OCI-LY1 (cell line): ENCODE data around the gene CCDC91.

Source experiments
- H2AFZ ChIP-seq: fragments of 200-600 bp; sonication (generic), shearing (Covaris generic); 2 replicates; pipeline ENCODE4 v1.6.0; 2014; ENCODE audit warnings: antibody characterized with exemption, mild to moderate bottlenecking, low read length
- H3F3A ChIP-seq: fragments of 200-600 bp; sonication (generic), shearing (Covaris generic); 2 replicates; pipeline ENCODE4 v1.6.0; 2014; ENCODE audit warnings: mild to moderate bottlenecking, antibody characterized with exemption, low read length, moderate library complexity; ENCODE audit not compliant: insufficient read depth
- H3K27ac ChIP-seq: fragments of 200-600 bp; sonication (generic); 2 replicates; pipeline ENCODE4 v1.5.1; 2014; ENCODE audit warnings: low read length, mixed run types, mild to moderate bottlenecking, low read depth; ENCODE audit not compliant: poor library complexity, severe bottlenecking
- H3K27me3 ChIP-seq: fragments of 200-600 bp; sonication (generic); 2 replicates; pipeline ENCODE4 v1.6.0; 2014; ENCODE audit warnings: antibody characterized with exemption, mild to moderate bottlenecking, low read length, moderate library complexity; ENCODE audit not compliant: insufficient read depth
- H3K36me3 ChIP-seq: fragments of 200-600 bp; sonication (generic); 2 replicates; pipeline ENCODE4 v1.6.1; 2014; ENCODE audit warnings: mild to moderate bottlenecking, antibody characterized with exemption, low read length, moderate library complexity, mixed read lengths; ENCODE audit not compliant: insufficient read depth
- H3K4me1 ChIP-seq: fragments of 200-600 bp; sonication (generic); 2 replicates; pipeline ENCODE4 v1.5.1; 2014; ENCODE audit warnings: mild to moderate bottlenecking, low read length, moderate library complexity; ENCODE audit not compliant: insufficient read depth, severe bottlenecking
- H3K4me2 ChIP-seq: fragments of 200-600 bp; sonication (generic), shearing (Covaris generic); 2 replicates; pipeline ENCODE4 v1.6.1; 2014; ENCODE audit warnings: low read length
- H3K4me3 ChIP-seq: fragments of 200-600 bp; sonication (generic); 2 replicates; pipeline ENCODE4 v1.5.1; 2014; ENCODE audit warnings: low read length, low read depth, mild to moderate bottlenecking, mixed read lengths; ENCODE audit not compliant: poor library complexity, severe bottlenecking
- H3K79me2 ChIP-seq: fragments of 200-600 bp; shearing (Covaris generic); 2 replicates; pipeline ENCODE4 v1.6.1; 2016; ENCODE audit warnings: mixed run types, low read length, mixed read lengths; ENCODE audit not compliant: insufficient read depth
- H3K9ac ChIP-seq: fragments of 200-600 bp; sonication (generic), shearing (Covaris generic); 2 replicates; pipeline ENCODE4 v1.6.1; 2014; ENCODE audit warnings: mild to moderate bottlenecking, low read length, mixed read lengths
- H3K9me2 ChIP-seq: fragments of 200-600 bp; sonication (generic), shearing (Covaris generic); 2 replicates; pipeline ENCODE4 v1.6.1; 2014; ENCODE audit warnings: low read depth, mild to moderate bottlenecking, low read length, mixed read lengths
- H3K9me3 ChIP-seq: fragments of 200-600 bp; shearing (Covaris generic); 2 replicates; pipeline ENCODE4 v1.6.1; 2014; ENCODE audit warnings: low read length, mixed read lengths
- H4K20me1 ChIP-seq: fragments of 200-600 bp; sonication (generic), shearing (Covaris generic); 2 replicates; pipeline ENCODE4 v1.6.0; 2016; ENCODE audit warnings: mild to moderate bottlenecking, low read length; ENCODE audit not compliant: insufficient read depth
- EZH2 ChIP-seq: fragments of 200-600 bp; sonication (generic), shearing (Covaris generic); IDR thresholded peaks from 2 replicates; pipeline ENCODE4 v1.8.0; 2017; ENCODE audit warnings: borderline replicate concordance, mixed run types, mild to moderate bottlenecking, antibody characterized with exemption, low read length, moderate library complexity, mixed read lengths
- TF ChIP-seq, protein P1 (sequence below): fragments of 200-600 bp; sonication (generic), shearing (Covaris generic); IDR thresholded peaks from 2 replicates; pipeline ENCODE4 v1.5.1; 2017; ENCODE audit warnings: mild to moderate bottlenecking, antibody characterized with exemption, low read length, moderate library complexity, mixed read lengths

Gene CCDC91

DNA sequence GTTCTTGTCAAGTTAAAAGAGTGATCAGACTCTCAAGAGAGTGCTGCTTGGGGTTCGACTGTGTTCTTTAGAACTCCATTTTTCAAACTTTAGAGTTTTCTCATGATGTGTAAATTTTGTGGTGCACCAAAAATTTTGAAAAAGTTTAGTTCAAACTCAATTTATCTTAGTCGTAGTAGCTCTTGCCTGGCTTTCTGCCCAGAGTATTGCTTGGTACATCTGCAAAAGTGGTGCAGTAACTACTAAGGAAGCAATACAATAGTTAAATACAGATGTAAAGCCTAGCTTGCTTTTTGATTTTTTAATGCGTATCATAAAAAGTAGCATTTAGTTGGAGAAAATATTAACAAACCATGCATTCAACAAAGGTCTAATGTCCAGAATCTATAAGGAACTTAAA lies 9.5 kb upstream of the CCDC91 start:
- Histone ChIP-seq H3K9me3 (no peaks in the 10 kb centered on the region), H3K4me1 (no peaks in the 10 kb centered on the region), H3K27me3 (no peaks in the 10 kb centered on the region), H4K20me1 (no peaks in the 10 kb centered on the region), H3K79me2 (no peaks in the 10 kb centered on the region), H3K9ac (no peak overlapping the region), H3F3A (no peaks in the 10 kb centered on the region), H3K27ac (no peak overlapping the region), H3K4me3 (no peak overlapping the region), H3K9me2 (no peaks in the 10 kb centered on the region), H3K36me3 (no peaks in the 10 kb centered on the region), H3K4me2 (no peak overlapping the region), H2AFZ (no peak overlapping the region)
- no peak for TF ChIP-seq EZH2
- TF ChIP-seq, protein P1, sequence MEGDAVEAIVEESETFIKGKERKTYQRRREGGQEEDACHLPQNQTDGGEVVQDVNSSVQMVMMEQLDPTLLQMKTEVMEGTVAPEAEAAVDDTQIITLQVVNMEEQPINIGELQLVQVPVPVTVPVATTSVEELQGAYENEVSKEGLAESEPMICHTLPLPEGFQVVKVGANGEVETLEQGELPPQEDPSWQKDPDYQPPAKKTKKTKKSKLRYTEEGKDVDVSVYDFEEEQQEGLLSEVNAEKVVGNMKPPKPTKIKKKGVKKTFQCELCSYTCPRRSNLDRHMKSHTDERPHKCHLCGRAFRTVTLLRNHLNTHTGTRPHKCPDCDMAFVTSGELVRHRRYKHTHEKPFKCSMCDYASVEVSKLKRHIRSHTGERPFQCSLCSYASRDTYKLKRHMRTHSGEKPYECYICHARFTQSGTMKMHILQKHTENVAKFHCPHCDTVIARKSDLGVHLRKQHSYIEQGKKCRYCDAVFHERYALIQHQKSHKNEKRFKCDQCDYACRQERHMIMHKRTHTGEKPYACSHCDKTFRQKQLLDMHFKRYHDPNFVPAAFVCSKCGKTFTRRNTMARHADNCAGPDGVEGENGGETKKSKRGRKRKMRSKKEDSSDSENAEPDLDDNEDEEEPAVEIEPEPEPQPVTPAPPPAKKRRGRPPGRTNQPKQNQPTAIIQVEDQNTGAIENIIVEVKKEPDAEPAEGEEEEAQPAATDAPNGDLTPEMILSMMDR, result no peak

DNA sequence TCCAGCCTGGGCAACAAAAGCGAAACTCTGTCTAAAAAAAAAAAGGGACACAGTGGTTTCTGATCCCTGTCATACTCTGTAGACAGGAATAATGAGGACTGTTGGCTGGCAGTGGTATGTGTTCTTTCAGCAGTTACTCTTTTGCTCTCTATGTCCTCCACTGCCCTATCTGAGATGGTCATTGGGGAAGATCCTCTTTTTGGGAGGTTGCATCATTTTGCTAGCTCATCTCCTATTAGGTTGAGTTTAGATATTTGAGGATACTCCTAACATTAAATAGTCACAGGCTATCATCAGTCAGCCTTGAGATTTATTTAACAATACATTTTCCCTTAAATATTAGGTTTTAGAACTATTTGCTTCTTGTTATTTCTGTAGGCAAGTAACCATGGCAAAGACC lies 5.9 kb upstream of the CCDC91 start:
- H3K4me3 ChIP-seq, result no peak overlapping the region
- H3K9me3 ChIP-seq, result no peaks in the 10 kb centered on the region
- no peaks in the 10 kb centered on the region for H3K27me3 ChIP-seq
- no peaks in the 10 kb centered on the region for H4K20me1 ChIP-seq
- no peaks in the 10 kb centered on the region for H3K9me2 ChIP-seq
- no peaks in the 10 kb centered on the region for H3K79me2 ChIP-seq
- H3F3A ChIP-seq, result no peaks in the 10 kb centered on the region
- H3K36me3 ChIP-seq, result no peaks in the 10 kb centered on the region
- no peak overlapping the region for H3K4me2 ChIP-seq
- no peak overlapping the region for H3K9ac ChIP-seq
- peaks cover 3% of the 10 kb centered on the region for H3K4me1 ChIP-seq
- H3K27ac ChIP-seq, result no peak overlapping the region
- no peak overlapping the region for H2AFZ ChIP-seq
- TF ChIP-seq EZH2, result no peak
- TF ChIP-seq, protein P1, result no peak

DNA sequence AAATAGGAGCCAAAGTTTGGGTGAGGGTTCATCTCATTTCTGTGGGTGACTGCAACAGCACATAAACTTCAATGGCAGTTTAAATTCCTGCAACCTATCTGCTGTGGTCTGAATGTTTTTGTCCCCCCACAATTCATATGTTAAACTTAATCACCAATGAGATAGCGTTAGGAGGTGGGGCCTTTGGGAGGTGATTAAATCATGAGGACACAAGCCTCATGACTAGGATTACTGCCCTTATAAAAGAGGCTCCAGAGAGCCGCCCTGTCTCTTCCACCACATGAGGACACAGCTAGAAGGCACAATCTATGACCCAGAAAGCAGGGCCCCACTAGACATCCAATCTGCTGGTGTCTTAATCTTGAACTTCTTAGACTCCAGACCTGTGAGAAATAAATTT lies 3.8 kb upstream of the CCDC91 start:
- no peak overlapping the region for H2AFZ ChIP-seq
- no peak overlapping the region for H3K27ac ChIP-seq
- no peak overlapping the region for H3K4me2 ChIP-seq
- H3K36me3 ChIP-seq, result no peaks in the 10 kb centered on the region
- H3K4me3 ChIP-seq, result no peak overlapping the region
- no peaks in the 10 kb centered on the region for H3F3A ChIP-seq
- no peak overlapping the region for H3K9ac ChIP-seq
- no peaks in the 10 kb centered on the region for H3K27me3 ChIP-seq
- H3K9me3 ChIP-seq, result no peaks in the 10 kb centered on the region
- H3K4me1 ChIP-seq, result peaks cover 17% of the 10 kb centered on the region
- H3K79me2 ChIP-seq, result no peaks in the 10 kb centered on the region; the same call in 1 of the 2 replicates
- TF ChIP-seq, protein P1, result no peak
- no peak for TF ChIP-seq EZH2
- no peaks in the 10 kb centered on the region for H3K9me2 ChIP-seq
- no peaks in the 10 kb centered on the region for H4K20me1 ChIP-seq
